ENCODE measurements around the gene SERINC4. TPM values are rescaled to one million over a fixed set of nuclear protein-coding genes. Genes with fewer than 3 reads are reported as not detected.

Gene SERINC4
- total and polyA plus RNA-seq, 9 of the 15 experiments (the other 6 are each of a cell fraction or from before 2014, with no cell fraction given) = 0.14 to 0.86 (median 0.18) TPM; not detected in 2

- TF ChIP-seq, protein P1, sequence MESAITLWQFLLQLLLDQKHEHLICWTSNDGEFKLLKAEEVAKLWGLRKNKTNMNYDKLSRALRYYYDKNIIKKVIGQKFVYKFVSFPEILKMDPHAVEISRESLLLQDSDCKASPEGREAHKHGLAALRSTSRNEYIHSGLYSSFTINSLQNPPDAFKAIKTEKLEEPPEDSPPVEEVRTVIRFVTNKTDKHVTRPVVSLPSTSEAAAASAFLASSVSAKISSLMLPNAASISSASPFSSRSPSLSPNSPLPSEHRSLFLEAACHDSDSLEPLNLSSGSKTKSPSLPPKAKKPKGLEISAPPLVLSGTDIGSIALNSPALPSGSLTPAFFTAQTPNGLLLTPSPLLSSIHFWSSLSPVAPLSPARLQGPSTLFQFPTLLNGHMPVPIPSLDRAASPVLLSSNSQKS (CRISPR knock-in tag; IDR thresholded peaks at IDR 0.05) = no peak
- no peak for TF ChIP-seq DIDO1 (tag; IDR thresholded peaks at IDR 0.05; ENCODE audit: low read depth)
- TF ChIP-seq E2F3 (CRISPR knock-in tag; IDR thresholded peaks at IDR 0.05) = peak; percentile 98
- TF ChIP-seq YBX1 (IDR thresholded peaks at IDR 0.05) = no peak
- TF ChIP-seq HMG20B (CRISPR knock-in tag; IDR thresholded peaks at IDR 0.05) = no peak
- TF ChIP-seq CGGBP1 (CRISPR knock-in tag; IDR thresholded peaks at IDR 0.05) = 0 out of 2 replicates have a peak, but pooled peaks have one; percentile 34
- peak; percentile 52; the same call in 1 of the 2 replicates for TF ChIP-seq ATF3 (IDR thresholded peaks at IDR 0.05)
- TF ChIP-seq ATF3 (CRISPR knock-in tag; conservative IDR thresholded peaks at IDR 0.05) = peak; percentile 67; the same call in 1 of the 2 replicates
- TF ChIP-seq NBN (IDR thresholded peaks at IDR 0.05; ENCODE audit: low read depth) = peak; percentile 70; the same call in 1 of the 2 replicates
- TF ChIP-seq HDAC1 (IDR thresholded peaks at IDR 0.05) = peak in 1 of 2 experiments; percentile 81; a peak in 2 of 4 replicates
- TF ChIP-seq, protein P2, sequence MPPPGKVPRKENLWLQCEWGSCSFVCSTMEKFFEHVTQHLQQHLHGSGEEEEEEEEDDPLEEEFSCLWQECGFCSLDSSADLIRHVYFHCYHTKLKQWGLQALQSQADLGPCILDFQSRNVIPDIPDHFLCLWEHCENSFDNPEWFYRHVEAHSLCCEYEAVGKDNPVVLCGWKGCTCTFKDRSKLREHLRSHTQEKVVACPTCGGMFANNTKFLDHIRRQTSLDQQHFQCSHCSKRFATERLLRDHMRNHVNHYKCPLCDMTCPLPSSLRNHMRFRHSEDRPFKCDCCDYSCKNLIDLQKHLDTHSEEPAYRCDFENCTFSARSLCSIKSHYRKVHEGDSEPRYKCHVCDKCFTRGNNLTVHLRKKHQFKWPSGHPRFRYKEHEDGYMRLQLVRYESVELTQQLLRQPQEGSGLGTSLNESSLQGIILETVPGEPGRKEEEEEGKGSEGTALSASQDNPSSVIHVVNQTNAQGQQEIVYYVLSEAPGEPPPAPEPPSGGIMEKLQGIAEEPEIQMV (tag; conservative IDR thresholded peaks at IDR 0.05; ENCODE audit: low read depth) = no peak
- TF ChIP-seq ZMIZ1 (IDR thresholded peaks at IDR 0.05; ENCODE audit: low read depth in 2 of 2, low read length in 2 of 2) = no peak
- TF ChIP-seq MAFF (IDR thresholded peaks at IDR 0.05; ENCODE audit: low read length) = no peak
- TF ChIP-seq CREB3 (tag; conservative IDR thresholded peaks at IDR 0.05; ENCODE audit: low read depth) = peak; percentile 69; the same call in 1 of the 2 replicates
- no peak for TF ChIP-seq SMAD2 (IDR thresholded peaks at IDR 0.05; ENCODE audit: low read depth, low read length)
- TF ChIP-seq ZBTB1 (CRISPR knock-in tag; IDR thresholded peaks at IDR 0.05; ENCODE audit: borderline replicate concordance, low read depth) = 0 out of 2 replicates have a peak, but pooled peaks have one; percentile 29
- TF ChIP-seq LARP7 (IDR thresholded peaks at IDR 0.05) = no peak
- TF ChIP-seq TAF7 (tag; IDR thresholded peaks at IDR 0.05) = 0 out of 2 replicates have a peak, but pooled peaks have one; percentile 34
Measured at GRCh38 chr15:43826508-43827341, 26.7 kb upstream of the SERINC4 start, which contains the start of gene WDR76 (continued).
